GM19239 (cell line): Measurements from ENCODE around the gene LRATD1.
"Not testable (repeated sequence)": the region's sequence is repeated elsewhere in the genome, so short reads cannot be mapped to it uniquely, and the experiment has no call there.

Experiments used
- DNase-seq: peaks from one replicate; pipeline ENCODE4 v3.0.0; 2011; ENCODE audit warnings: low spot score; ENCODE audit not compliant: insufficient read length
- FAIRE-seq: peaks from 2 replicates; lab custom pipeline; 2011; peaks lifted over from hg19 to GRCh38; lab: Jason Lieb, UNC

Gene LRATD1, protein sequence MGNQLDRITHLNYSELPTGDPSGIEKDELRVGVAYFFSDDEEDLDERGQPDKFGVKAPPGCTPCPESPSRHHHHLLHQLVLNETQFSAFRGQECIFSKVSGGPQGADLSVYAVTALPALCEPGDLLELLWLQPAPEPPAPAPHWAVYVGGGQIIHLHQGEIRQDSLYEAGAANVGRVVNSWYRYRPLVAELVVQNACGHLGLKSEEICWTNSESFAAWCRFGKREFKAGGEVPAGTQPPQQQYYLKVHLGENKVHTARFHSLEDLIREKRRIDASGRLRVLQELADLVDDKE

DNA sequence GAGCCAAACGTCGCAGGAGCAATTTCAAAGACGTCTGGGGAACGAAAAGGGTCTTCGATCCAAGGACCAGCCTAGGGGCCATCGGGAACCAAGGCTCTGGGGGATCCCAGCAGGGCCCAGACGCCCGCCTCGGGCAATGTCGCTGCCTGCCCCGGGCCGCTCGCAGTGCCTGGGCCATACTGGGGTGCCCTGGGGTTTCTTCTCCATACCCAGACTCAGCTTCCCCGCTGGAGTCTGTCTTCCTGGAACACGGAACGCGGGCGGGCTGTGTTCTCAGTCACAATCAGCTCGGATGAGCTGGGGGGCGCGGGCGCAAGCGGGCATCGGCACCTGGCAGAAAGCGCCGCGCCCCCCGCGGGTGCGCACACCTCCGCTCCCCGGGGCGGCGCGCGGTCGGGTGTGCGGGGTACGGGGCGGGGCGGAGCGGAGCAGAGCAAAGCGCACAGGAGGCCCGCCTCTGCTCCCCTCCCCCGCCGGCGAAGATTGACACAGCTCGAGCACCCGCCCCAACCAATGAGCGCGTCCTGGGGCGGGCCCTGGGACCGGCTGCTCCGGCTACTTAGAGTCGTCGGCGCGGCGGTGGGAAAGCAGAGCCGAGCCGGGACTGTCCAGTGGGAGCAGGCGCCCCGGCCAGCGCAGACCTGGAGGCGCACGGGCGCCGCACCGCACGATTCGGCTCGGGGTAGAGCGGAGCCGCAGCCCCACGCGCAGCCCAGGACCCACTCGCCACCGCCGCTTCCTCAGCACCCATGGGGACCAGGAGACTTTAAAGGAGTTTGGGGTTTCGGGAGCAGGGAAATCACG, at the start of gene LRATD1:
LRATD1 (plus strand) TSS at position 585 of the 804 bp plus-strand sequence. CDS start 1,263 bp downstream, outside the sequence.
- FAIRE-seq (no peak), DNase-seq (no peak)

DNA sequence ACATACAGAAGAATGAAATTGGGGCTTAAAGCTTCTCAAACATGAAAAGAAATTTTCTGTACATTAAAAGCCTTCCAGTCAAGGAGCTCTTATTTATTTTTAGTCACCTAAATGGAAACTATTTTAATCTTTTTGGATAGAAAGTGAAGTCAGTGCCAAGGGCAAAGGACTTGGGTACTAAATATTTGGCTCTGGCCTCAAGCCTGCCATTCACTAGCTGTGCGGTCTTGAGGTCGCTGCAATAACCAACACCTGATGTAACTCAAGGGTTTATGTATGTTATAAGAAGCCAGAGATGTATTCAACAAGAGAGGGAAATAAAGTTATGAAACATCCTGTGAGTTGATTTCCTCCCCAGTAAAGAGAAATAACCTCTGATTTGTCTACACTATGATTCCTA, 49.5 kb upstream of the LRATD1 start:
- no peak for DNase-seq
- FAIRE-seq = no peak

DNA sequence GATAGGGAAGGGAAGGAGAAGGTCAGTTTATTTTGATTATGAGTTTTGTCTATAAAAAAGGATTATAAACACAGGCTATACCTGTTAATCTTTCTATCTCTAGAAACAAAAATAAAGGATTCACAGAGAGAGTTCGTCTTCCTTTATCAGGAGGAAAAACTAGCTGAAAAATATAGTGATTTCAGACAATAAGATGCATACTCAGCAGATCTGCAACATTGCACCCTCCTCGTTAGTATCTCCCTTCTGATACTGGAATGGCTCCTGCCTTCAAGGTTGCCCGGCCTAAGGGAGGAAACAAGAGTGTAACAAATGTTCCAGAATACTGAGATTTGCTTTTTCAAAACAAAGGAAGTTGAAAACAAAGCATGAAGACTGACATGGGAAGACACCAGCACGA, 48.7 kb upstream of the LRATD1 start:
- no peak for FAIRE-seq
- no peak for DNase-seq

DNA sequence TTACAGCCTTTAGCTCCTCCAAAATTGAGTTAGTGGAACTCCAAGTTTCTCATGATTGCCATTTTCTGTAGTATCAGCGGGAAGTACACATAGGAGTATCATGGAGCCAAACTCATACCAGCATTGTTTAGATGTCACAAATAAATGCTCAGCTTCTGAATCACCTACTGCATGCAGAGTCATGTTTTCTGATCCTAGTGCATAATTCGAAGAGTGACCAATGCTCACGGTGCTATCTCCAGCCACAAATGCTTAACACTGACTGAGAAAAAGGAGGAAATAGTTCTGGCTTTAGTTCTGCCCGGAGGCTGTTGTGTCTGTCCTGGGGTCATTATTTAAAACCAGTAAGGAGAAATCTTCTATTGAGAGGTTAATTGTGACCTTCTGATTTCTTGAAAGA, 45.4 kb upstream of the LRATD1 start:
- FAIRE-seq (no peak), DNase-seq (no peak)

DNA sequence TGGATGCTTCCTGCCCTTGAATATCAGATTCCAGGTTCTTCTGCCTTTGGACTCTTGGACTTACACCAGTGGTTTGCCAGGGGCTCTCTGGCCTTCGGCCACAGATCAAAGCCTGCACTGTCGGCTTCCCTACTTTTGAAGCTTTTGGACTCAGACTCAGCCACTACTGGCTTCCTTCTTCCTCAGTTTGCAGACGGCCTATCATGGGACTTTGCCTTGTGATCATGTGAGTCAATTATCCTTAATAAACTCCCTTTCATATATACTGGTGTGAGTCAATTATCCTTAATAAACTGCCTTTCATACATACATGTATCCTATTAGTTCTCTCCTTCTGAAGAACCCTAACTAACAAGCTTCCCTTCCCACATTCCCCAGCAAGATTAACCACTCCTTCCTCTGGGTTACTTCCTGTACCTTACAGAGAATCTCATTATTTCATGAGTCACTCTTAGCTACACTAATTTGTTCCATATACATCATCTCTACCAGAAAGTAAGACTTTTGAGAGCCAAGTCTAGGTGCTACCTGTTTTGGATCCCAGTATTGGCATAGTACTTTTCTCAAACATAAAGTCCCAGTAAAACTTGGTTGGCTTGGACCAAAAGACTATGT, 31.3 kb upstream of the LRATD1 start:
- no peak for DNase-seq
- FAIRE-seq = no peak

DNA sequence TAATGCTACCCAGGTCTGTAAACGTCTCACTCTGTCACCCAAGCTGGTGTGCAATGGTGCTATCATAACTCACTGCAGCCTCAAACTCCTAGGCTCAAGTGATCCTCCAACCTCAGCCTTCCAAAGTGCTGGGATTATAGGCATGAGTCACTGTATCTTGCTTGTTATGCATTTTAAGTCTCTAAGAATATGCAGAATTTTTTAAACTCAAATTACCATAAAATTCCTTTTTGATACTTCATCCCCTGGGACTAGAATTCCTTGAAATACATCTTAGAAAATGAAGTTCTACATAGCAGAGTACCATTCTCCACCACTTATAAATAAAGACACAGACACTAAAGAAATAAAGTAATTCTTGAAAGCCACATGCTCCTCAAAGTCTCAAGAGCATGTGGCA, 30.2 kb upstream of the LRATD1 start:
- FAIRE-seq = no peak
- DNase-seq = no peak

DNA sequence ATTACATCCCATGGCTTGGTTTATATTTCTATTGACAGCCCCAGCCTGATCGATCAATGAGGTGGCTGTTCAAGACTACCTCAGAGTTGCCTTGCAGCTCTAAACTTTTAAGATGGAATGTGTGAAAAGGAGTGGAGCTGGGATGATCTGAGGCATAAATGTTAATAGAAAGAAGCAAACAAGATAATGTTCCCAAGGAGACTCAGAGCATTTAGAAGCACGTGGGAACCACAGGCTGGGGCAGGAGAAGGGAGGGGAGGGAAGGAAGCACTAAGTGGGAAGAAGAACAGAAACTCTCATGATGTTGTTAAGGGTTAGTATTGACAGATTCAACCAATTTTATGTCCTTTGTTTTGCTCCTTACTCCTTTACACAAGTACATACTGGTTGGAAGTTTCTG, 28.8 kb upstream of the LRATD1 start:
- FAIRE-seq (no peak), DNase-seq (no peak)

DNA sequence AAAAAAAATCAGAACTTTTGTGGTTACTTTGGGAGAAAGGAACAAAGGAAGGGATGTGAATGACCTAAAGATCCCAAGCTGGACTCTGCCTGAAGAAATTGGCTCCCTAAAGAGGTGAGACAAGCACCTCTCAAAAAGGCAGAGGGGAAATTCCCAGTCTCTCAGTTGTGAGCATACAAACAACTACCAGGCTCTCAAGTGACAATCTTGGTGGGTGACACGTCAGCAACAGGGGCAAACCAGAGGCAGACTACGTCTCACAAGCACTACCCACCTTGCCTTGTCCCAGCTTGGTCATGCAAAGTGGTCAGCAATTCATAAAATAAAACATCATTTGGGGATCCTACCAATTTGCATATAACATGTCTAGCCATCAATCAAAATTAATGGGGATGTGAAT, 24.3 kb upstream of the LRATD1 start:
- no peak for FAIRE-seq
- no peak for DNase-seq

DNA sequence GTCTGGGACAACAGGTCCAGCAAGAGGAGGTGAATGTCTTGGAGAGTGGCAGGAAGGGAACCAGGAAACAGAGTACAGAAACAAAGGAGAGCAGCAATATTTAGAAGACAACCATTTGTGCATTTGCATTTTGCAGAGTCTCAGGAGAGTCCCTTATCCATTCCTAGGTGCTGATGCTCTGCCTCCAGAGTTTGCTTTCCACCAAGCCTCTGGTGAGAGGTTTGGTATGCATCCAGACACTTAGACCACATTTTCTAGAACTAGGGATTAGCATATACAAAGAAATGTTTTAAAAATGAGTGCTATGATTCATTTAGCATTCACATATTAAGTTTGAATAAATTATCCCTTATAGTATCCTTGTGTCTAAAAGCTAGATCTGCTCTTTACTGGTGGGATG, 18.5 kb upstream of the LRATD1 start:
- FAIRE-seq (no peak), DNase-seq (no peak)

DNA sequence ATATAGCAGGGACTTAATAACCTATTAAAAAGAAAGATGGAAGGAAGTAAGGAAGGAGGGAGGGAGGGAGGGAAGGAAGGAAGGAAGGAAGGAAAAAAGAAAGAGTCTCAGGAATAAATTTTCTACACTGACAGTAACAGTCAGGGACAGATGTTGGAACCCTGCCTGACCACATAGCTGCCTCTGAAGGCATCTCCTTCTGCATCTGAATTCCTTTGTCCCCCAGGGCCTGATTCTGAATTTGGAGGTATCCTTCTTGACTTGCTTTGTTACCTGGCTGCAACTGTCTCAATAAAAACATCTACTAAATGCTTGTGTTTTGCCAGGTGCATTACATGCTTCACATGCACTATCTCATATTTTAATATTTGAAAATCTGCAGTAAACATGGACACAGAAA, 17.4 kb upstream of the LRATD1 start:
- no peak for DNase-seq
- FAIRE-seq = no peak

DNA sequence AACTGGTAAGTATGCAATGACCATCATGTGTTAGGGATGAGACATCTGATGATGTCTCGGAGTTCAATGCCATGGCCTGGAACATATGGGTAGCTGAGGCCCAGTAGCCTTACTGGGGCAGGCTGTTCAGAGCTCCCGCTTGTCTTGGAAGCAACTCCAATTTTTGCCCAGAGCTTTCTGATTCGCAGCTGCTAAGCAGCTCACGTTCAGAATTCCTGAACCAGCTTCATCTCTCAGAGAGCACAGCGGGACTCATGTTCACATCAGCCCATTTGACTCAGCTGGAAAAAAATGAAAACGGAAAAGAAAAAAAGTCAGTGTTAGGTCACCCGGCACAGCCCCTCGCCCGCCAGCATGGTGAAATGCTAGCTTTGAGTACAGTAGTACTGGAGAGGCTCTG, 16.8 kb upstream of the LRATD1 start:
- FAIRE-seq (no peak), DNase-seq (no peak)

DNA sequence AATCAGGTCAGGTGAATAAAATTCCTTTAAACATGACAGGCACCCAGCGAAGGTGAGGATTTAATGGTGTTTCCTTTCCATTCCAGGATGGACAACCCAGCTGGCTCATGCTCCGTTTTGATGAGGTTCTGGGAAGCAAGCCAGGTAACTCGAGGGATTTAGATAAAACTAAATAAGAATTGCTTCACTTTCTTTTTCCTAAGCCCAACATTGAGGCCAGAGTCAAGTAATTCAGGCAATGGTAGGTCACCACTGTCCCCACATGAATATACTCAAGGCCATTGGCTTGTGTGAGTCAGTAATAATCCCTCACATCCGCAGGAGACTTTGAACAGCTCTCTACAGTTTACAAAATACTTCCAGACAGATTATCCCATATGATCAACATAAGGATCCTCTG, 16.2 kb upstream of the LRATD1 start:
- no peak for FAIRE-seq
- DNase-seq = no peak

DNA sequence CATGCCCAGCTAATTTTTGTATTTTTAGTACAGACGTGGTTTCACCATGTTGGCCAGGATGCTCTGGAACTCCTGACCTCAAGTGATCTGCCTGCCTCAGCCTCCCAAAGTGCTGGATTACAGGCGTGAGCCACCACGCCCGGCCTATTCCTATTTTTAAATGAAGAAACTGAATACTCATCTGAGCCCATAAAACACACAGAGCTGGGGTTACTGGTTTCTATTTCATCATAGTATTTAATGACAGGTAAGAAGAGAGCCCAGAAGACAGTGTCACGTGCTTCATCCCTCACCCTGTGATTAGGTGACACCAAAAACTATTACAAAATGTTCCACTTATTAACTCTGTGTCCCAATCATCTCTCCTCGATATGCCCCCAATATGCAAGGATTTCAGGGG, 15.6 kb upstream of the LRATD1 start:
- FAIRE-seq (no peak), DNase-seq (no peak)

DNA sequence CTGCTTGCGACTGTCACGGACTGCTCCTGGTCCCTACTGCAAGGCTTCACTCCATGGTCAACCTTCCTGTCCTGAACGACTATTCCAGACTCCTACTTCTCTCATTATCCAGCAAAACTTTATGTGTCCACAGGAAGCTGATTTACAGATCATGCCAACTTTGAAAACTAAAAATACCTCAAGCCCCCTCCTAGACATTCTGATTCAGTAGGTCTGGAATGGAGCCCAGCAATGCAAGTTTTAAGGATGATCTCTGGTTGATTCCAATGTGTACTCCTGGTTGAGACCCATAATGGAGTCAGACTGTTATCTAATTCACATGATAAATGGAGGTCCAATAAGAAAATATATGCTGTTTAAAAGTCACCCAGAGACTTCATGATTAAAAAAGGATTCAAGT, 13.1 kb upstream of the LRATD1 start:
- no peak for FAIRE-seq

DNA sequence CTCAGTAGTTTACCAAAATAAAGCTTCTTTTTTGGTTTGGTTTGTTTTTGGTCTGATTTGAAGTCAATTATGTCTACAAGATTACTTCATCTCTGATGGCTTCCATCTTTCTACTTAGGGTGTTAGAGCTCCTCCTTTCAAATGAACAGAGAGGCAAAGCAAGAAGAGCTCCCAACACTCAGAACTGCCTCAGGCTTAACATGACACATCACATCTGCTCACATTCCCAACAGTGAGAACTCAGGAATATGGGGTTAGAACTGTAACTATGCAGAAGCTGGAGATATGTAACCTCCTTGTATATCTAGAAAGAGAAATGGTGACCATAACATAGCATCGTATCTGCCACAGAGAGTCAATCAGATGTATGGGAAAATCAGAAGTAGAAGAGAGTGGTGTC, 11.4 kb upstream of the LRATD1 start:
- FAIRE-seq (no peak), DNase-seq (no peak)

More for the DNA sequence above, 13.1 kb upstream of the LRATD1 start:
- DNase-seq = no peak

DNA sequence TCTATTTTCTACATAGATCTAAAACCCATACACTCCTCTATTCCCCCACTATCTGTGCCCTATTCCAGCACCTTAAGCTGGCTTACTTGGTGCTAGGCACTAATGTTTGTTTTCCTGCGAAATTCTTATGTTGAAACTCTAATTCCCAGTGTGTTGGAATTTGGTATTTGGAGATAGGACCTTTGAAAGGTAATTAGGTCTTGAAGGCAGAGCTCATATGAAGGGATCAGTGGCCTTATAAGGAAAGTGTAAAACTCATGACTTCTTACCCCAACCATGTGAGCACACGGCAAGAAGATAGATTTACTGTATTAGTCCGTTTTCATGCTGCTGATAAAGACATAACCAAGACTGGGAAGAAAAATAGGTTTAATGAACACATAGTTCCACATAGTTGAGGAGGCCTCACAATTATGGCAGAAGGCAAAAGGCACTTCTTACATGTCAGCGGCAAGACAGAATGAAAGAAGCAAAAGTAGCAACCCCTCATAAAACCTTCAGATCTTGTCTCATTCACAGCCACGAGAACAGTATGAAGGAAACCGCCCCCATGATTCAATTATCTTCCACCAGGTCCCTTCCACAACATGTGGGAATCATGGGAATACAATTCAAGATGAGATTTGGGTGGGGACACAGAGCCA, 10.5 kb upstream of the LRATD1 start:
- DNase-seq (no peak), FAIRE-seq (no peak)

DNA sequence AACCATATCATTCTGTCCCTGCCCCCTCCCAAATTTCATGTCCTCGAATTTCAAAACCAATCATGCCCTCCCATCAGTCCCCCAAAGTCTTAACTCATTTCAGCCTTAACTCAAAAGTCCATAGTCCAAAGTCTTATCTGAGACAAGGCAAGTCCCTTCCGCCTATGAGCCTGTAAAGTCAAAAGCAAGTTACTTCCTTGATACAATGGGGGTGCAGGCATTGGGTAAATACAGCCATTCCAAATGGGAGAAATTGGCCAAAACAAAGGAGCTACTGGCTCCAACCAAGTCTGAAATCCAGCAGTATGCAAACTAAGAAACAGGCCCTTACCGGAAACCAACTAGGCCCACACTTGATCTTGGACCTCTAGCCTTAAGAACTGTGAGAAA, 10.0 kb upstream of the LRATD1 start:
- not testable (repeated sequence) for FAIRE-seq, DNase-seq

DNA sequence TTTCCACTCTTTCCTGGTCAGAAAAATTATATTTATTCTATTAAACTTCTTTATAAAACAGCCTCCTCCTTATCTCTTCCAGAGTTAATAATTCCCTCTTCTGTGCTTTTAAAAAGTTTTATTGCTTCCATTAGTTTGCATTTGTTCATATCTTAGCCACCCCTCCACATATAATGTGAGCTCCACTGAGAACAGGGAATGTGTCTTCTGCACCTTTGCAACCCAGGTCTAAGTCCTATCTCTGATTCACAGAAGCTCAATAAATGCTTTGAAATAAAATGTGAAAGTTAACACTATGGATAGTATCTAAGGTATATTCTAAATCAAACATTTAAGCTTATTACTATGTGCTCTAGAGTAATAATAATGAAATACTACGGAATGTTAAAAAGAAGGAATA, 9.3 kb upstream of the LRATD1 start:
- FAIRE-seq (no peak), DNase-seq (no peak)

DNA sequence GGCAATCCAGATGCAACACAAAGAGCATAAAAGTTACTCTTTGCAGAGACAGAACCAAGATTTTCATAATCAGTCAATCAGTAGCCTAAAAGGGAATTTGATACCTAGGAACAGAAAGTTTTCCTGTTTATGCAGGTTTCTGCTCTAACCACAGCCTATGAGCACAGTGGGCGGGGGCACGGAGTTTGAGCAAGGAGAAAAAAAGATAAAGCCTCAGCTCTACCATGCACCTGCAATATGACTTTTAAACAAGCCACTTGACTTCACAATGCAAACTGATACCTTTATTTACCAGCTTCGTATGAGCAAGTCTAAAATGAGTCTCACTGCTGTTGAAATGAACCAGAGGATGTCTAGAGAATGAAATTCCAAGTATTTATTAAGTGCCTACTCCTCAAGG, 5.6 kb upstream of the LRATD1 start:
- no peak for DNase-seq
- no peak for FAIRE-seq

DNA sequence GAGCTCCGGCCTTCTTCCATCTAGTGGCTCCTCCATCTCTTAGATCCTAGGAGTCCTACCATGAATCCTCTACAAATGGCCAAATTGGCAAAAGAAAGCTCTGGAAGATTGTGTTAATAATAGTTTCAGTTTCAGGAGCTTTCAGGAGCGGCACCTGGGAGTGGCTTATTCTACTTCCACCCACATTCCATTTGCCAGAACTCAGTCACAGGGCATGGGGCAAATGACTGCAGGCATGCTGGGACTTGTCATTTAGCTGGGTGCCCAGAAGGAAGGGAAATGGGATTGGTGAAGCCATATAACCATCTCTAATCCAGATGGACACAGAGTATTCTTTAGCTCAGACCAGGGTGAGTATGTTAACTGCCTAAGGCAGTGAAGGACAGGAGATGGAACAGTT, 3.6 kb upstream of the LRATD1 start:
- FAIRE-seq = no peak
- DNase-seq = no peak
